HK-2 (cell line): ENCODE measurements around the gene FBXO41.

Source experiments
- DNase-seq: peaks from one replicate; pipeline ENCODE4 v3.0.0-alpha.2; 2018; ENCODE audit not compliant: unreplicated experiment

FBXO41 gene

GRCh38 chr2:73290049-73290839, 6.0 kb upstream of the FBXO41 start:
- DNase-seq, result no peak

GRCh38 chr2:73289304-73289703, 5.0 kb upstream of the FBXO41 start:
- DNase-seq, result no peak

- no peak for DNase-seq
These were observed 1.9 kb upstream of the FBXO41 start for GRCh38 chr2:73286134-73286655.

- DNase-seq, result no peak
These were observed 971 bp upstream of the FBXO41 start for GRCh38 chr2:73285159-73285739.

- DNase-seq, result no peak
These were observed 558 bp downstream of the FBXO41 start for GRCh38 chr2:73283545-73284295.

- DNase-seq, result no peak
These were observed 1.2 kb downstream of the FBXO41 start for GRCh38 chr2:73282924-73283544.

- DNase-seq, result no peak
These were observed 3.0 kb downstream of the FBXO41 start for GRCh38 chr2:73281244-73281643.

GRCh38 chr2:73279852-73280251, 4.4 kb downstream of the FBXO41 start:
- DNase-seq, result no peak

GRCh38 chr2:73272270-73272669, 12.0 kb downstream of the FBXO41 start:
- DNase-seq, result no peak

- DNase-seq, result no peak
These were observed 14.4 kb downstream of the FBXO41 start for GRCh38 chr2:73269686-73270465.

- no peak for DNase-seq
These were observed 15.2 kb downstream of the FBXO41 start for GRCh38 chr2:73268830-73269685.

GRCh38 chr2:73268366-73268829, 15.9 kb downstream of the FBXO41 start:
- no peak for DNase-seq

GRCh38 chr2:73267008-73267407, 17.3 kb downstream of the FBXO41 start:
- no peak for DNase-seq

- no peak for DNase-seq
These were observed 18.0 kb downstream of the FBXO41 start for GRCh38 chr2:73266061-73266901.

- DNase-seq, result no peak
These were observed 18.8 kb downstream of the FBXO41 start for GRCh38 chr2:73265298-73266060.

- DNase-seq, result no peak
These were observed 19.5 kb downstream of the FBXO41 start for GRCh38 chr2:73264783-73265182.

- no peak for DNase-seq
These were observed 20.0 kb downstream of the FBXO41 start for GRCh38 chr2:73264332-73264606.

- no peak for DNase-seq
These were observed 20.5 kb downstream of the FBXO41 start for GRCh38 chr2:73263540-73264331.
